NCI-H1694 (cell line): ENCODE results near the gene TRIM41.
"Not testable (repeated sequence)": the region's sequence is repeated elsewhere in the genome, so short reads cannot be mapped to it uniquely, and the experiment has no call there.

Source experiments
- DNase-seq: peaks from one replicate; lab custom pipeline; 2025; lab: John Stamatoyannopoulos, UW

Gene TRIM41

DNA sequence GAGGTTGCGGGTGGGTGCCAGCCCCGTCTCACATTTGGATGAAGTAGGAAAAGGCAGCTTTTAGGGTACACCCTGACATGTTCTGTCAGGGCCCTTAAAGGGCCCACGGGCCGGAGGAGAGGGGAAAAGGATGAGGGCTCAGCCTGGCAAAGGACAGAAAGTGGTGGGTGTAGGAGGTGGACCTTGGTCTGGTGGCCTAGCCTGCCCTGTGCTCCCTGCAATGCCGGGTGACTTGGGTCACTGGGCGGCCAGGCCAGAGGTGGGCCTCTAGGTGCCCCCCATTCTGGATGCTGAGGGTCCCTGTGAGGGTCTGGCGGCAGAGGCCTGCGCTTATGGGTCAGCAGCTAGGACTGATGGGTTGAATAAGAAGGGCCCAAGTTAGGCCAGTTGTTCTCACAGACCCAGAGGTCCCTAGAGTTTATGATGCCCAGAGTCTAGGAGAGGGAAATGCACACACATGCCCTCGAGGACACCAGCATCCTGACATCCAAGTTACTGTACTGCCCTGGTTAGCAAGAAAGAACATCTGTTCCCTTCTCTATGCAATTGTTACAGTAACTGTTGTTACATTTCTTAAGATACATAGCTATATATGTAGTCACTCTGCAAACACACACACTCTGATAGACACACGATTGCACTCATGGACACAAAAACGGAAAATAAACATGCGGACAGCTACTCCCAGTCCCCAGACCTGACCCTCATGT, 30.6 kb upstream of the TRIM41 start:
- DNase-seq = no peak

DNA sequence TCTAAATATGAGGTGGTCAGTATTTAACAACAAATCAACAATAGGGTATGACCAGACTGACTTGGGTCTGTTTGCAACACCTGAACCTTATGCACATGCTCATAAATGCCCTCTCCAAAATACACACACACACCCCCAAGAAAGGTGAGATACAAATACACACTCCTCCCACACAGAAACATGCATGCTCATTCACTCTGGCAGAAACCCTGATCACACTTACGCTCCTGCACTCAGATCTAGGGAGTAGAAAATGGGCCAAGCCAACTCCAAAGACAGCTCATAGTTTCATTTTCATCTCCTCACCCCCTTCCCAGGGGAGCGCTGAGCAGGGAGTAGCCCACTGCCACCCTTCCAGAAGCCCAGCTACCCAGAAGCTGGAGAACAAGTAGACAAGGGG, 29.4 kb upstream of the TRIM41 start:
- no peak for DNase-seq

DNA sequence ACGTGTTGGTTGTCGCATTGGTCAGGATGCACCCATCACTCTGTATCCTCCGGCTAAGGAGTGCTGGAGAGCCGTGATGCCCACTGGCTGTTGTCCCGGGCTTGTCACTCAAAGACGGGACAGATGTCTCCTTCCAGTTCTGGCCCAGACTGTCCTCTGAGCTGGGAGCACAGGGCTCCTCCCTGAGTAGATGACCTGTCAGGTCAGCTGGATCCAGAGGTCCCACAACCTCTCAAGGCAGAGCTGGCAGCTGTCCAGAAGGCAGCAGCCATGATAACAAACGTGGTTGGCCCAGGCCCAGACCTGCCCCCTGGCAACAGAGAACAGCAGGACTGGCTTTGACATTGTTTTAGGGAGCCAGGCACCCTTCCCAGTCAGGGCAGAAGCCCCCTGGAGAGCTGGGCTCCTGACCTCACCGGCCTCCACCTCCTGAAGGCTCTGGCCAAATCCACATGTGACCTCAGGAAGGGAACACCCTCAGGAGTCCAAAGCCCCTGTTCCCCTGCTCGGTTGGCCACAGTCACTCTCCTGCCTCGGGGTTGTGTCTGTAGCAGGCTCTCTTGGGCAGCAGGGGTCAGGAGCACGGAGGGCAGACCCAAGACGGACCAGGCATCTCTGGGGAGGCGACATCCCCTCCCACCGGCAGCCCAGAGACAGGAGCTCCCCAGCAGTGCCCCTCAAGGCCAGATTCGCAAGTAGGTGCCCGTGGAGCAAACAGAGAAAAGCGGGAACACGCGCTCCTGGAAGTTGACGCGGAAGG, 28.4 kb upstream of the TRIM41 start:
- DNase-seq = no peak

DNA sequence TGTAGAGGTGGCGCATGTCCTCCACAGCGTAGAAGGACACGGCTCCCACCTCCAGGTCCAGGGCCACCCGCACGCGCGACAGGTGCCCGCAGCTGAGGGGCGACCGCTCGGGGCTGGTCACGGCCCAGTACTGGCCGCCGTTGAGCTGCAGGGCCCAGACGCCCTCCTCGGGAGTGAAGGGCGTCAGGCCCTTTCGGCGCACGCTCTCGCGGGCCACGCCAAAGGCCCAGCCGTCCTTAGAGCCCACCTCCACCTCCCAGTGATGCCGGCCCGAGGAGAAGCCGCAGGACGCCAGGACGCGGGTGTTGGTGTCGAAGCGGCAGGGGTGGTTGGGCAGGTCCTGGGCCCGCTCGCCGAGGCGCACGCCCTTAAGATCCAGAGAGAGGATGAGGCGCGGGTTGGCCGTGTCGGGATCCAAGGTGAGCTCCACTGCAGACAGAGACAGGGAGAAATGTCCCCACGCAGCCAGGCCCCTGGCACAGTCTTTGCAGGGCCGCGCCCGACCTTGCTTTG, 27.8 kb upstream of the TRIM41 start:
- DNase-seq = no peak

DNA sequence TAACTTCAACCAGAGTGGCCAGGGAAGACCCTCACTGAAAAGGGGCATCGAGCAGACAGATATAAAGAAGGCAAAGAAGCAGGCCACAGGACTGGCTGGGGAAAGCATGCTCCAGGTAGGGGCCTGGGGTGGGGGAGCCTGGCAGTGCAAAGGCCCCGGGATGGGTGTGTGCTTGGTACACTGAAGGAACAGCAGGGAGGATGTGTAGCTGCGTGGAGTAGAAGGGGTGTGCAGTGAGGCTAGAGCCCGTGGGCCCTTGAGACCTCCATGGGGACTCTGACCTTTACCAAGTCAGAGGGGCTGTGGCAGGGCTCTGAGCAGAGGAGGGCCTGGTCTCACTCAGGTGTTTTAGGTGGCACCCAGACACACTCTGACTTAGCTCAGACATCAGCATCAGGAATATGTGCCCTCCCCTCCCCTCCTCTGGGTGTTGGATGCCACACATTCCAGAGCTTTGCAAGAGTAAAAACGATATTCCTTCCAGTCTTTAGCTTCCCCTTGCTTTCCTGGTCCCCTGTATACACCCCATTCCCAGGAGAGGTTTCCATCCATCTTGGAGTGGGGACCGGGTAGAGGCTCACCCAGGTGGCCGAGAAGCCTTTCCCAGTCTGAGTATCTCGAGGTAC, 25.6 kb upstream of the TRIM41 start:
- no peak for DNase-seq

DNA sequence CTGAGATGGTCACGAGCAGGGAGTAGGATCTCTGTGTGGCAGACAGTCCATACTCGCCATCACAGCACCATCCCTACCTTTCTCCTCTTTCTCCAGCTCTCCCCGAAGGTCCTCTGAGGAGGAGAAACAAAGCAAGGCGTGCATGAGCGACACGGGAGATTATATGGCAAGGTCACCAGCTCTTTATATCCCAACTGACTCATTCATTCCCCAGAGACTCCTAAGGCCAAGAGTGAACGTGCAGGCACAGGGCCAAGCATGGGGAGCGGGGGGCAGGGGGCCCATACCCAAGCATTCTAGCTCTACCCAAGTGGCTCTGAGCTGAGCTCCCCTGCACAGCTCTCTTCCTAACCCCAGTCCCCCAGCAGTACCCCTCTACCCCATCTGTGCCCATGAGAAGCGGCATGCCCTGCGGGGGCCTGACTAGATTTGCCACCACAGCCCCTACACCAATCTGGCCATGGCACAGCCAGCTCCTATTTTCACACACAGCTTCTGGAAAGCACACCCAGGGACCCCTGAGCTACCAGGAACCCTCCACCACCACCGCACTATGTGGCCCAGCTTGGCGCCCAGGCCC, 24.9 kb upstream of the TRIM41 start:
- no peak for DNase-seq

DNA sequence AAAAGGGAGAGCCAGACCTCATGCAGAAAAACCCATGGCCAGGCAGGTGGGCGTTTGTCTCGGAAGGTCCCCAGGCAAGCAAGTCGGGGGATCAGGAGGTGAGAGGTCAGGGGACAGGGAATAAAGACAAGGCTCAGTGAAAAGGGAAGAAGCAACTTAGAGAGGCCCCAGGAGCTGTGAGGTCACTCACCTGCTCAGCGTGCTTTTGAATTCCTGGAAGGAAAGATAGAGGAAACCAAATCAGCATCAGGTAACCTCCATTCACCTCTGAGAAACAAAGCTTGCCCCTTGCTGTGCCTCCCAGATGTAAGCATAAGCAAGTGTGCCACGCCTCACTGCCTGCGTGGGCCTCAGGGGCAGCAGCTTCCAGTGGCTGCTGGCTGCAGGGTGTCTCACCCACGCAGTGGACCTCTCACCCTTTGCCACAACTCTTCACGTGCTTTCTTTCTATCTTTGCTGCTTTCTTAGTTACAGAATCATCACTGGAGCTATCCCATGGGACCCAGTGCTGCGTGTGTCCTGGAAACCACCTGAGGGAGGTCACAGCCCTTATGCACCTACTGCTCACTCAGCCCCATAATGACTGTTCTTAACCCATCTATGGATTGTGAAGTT, 24.1 kb upstream of the TRIM41 start:
- no peak for DNase-seq

DNA sequence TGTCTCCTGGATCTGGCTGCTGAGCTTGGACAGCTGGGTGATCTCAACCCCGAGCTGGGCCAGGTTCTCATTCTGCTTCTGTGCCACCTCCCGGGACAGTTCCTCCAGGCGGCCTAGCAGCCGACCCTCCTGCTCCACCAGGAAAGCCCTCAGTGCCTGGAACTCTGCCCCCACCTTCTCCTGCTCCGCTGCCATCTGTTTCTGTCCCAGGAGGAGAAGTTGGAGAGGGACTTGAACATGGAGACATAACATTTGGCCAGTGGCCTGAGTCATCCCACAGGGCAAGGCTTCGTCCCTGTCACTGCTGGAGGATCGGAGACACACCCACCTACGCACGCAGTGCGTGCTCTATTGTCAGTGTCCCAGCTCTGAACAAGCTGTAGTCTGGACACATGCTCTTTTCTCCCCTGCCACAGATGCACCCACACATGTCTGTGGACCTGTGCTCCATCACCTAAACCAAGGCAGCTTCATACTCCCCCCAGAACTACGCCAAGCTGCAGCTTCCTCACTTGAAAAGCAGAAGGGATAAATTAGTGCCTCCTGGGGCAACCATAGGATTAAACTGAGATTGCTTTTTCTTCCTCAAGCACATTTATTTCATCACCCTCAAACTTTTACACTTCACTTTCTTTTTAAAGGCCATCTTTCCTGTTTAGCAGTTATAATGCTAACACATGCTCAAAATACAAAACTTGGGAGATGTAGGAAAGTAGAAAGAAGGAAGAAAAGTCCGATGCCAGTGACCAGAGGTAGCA, 23.0 kb upstream of the TRIM41 start:
- DNase-seq = no peak

DNA sequence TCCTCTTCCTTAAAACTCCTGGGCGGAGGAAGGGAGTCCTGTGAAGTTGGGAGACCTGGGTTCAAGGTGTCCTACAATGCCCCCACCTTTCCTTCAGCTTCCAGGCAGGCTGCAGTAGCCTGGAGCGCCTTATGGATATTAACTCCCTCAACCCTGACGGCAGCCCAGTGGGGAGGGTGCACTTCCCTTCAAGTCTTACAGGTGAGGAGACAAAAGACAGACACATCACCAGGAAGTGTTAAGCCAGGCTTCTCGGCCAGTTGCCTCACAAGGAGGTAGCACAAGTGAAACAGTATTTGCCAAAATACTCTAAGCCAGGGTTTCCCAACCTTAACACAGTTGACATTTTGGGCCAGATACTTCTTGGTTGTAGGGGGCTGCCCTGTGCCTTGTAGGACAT, 22.3 kb upstream of the TRIM41 start:
- DNase-seq = no peak

DNA sequence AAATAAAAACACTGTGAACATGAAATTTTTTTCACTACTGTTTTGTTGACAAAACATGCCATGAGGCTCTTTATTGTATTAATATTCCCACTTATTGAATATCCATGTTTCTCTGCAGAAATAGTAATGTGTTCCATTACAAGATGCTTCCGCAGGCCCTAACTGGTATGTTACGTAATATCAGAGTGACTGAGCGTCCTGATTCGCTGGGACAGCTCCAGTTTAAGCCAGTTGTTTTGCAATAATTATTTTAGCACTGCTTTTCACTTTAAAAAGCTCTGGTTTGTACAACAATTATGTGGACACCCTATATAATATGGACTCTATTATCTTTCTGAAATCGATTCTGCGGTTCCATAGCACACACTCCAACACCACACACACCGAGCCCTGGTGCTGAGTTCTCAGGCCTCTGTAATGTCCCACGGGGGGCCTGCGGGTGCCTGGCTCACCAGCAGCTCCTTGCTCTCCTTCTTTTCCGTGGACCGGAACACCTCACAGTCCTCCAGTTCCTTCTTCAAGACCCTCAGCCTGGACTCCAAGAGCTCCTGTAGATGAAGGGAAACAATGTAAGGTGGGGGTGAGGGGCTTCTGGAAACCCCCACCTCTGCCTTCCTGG, 19.9 kb upstream of the TRIM41 start:
- no peak for DNase-seq

DNA sequence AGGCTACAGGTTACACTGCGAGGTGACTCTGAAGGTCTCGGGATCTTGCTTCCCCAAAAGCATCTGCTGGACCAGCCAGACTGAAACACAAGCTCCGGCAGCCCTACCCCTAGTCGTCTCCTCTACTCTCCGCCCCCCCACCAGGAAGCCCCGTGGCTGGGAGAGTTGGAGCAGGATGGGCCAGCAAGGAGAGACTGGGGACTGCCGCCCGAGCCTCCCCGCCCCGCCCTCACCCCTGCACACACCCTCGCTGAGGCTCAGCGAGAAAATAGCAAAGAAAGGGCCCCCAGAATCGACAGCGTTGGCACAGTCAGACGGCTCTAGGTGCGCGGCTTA, 19.3 kb upstream of the TRIM41 start:
- no peak for DNase-seq

DNA sequence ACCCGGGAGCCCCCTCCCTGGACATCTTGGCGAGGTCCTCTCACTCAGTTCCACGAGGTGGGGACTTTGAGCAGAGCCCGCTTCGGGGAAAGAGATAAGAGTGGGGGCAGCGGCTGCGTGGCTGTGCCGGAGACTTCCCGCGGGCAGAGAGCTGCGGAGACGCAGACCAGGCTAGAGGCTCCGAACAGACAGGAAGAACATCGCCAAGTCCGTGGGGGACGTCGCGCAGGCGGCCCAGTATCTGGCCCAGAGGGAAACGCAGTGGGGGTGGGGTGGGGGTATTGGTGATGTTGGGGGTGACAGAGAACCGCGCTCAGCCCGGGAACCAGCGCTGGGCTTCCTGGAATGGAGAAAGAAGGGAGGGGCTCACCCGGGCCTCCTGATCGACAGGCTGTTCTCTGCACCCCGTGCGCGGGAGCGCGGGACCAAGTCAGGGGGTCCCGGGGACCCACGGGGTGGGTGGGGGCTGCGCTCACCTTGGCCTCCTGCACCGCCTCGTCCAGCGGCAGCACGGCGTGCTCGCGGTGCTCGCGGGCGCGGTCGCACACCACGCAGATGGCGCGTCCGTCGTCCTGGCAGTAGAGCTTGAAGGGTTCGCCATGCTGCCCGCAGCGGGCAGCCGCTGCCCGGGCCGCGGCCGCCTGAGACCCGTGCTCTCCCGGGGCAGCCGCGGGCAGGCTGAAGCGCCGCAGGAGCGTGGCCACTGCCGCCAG, 18.8 kb upstream of the TRIM41 start:
- DNase-seq = no peak

DNA sequence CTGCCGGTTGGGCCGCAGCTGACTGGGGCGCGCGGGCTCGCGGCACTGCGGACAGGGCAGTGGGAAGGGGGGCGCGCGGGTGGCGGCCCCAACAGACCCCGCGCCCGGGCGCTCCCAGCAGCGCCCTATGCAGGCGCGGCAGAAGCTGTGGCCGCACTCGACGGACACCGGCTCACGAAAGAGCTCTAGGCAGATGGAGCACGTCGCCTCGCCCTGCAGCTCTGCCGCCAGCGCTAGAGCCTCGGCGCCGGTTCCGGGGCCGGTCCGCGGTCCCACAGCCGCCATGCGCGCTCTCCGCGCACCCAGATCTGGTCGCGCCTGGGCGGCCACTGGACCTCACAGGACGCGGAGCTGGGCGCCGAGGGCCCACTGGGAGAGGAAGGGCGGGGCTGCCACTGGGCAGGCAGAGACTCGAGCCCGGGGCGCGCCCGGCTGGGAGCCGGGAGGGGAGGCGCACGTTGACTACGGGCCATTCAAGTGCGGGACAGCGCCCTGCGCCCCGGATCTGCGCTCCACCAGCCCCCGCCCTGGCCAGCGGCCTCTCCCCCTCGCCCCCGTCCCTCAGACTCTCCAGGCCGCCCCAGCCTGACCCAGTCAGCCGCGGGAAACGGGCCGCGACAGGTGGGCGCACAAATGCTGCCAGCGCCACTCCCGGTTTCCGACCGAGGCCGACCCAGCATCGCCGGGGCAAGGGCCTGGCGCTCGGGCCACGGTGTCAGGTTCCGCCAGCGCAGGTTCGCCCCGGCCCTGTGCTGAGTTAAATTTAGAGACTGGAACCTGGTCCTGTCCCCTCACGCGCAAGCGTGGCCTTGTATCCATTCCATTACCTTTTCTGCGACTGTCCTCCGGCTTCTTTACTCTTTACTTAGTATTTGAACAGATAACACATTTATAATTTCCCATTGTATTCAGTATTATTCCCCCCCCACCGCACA, 18.0 kb upstream of the TRIM41 start, which contains the start of gene TRIM7:
TSS of gene TRIM7 (minus strand) at position 371 of the 935 bp plus-strand sequence. CDS start at position 285, 86 bp downstream.
- no peak for DNase-seq

DNA sequence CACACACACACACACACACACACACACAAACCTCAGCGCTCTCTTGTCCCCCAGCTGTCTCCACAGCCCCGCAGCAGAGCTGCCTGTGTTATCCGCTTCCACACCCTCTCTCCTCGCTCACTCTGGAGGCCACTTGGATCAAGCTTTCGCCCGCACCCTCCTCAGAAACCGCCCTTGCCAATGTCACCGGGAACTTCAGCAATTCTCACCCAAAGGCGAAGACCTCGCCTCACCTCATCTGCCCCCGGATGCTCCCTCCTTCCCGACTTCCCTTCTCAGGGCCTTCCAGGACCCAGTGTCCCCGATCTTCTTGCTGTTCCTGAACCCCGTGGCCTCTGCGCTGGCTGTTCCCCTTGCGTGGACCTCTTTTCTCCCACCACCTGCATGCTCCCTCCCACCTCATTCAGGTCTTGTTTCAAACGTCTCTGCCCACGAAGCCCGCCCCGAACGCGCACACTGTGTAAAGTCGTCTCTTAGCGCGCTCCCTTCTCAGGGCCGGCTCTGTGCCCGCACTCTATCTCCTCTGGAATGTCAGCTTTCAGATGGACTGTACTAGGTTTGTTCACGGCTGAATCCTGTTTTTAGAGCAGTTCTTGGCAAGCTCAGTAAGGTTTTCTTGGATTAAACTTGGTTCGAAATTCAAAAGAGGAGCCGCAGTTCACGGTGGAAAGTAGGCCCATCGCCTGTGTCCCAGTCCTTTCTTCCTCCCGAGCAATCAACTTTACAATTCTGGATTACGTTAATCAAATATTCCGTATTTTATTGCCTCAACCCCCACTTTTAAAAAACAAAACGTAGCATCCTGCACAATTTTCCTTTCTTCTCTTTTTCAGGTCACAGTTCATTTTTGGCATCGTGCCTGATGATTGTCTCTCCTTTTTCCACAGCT, 17.1 kb upstream of the TRIM41 start:
- DNase-seq = no peak

DNA sequence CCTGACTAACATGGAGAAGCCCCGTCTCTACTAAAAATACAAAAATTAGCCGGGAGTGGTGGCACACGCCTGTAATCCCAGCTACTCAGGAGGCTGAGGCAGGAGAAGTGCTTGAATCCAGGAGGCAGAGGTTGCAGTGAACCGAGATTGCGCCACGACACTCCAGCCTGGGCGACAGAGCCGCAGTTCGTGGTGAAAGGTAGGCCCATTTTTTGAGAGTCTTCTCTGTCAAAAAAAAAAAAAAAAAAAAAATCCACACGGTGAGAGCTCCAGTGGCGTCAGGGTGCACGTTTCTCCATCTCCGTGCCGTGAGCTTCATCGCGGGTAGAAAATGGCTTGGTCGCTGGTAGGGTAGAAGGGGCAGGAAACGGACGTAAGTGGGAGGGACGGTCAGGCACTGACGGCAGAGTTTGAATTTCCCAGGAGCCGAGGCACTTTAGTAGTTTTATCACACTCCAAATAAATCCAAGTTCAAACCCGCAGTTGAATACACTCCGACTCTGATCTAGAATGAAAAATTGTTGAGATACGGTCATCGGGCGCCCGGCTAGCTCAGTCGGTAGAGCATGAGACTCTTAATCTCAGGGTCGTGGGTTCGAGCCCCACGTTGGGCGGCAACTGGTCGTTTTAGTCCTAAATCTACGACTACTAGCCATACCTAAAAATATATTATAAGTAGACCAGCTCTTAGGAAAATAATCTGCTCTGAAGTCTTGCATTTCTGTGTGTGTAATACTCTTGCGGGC, 15.7 kb upstream of the TRIM41 start:
- DNase-seq = no peak

DNA sequence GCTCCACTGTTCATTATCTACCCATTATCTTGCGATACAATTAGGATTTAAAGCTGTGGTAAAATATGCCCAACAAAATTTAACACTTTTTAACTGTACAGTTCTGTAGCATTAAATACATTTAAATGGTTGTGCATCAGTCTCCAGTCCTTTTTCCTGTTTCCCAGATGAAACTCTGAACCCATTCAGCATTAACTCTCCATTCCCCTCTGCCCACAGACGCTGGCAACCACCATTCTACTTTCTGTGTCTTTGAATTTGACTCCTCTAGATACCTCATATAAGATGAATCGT, 15.2 kb upstream of the TRIM41 start:
- DNase-seq = no peak

DNA sequence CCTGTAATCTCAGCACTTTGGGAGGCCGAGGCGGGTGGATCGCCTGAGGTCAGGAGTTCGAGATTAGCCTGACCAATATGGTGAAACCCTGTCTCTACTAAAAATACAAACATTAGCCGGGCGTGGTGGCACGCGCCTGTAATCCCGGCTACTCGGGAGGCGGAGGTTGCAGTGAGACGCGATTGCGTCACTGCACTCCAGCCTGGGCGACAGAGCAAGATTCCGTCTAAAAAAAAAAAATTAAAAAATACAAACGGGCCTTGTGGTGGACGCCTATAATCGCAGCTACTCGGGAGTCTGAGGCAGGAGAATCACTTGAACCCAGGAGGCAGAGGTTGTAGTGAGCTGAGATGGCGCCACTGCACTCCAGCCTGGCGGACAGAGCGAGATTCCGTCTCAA, 14.1 kb upstream of the TRIM41 start:
- DNase-seq = not testable (repeated sequence)

DNA sequence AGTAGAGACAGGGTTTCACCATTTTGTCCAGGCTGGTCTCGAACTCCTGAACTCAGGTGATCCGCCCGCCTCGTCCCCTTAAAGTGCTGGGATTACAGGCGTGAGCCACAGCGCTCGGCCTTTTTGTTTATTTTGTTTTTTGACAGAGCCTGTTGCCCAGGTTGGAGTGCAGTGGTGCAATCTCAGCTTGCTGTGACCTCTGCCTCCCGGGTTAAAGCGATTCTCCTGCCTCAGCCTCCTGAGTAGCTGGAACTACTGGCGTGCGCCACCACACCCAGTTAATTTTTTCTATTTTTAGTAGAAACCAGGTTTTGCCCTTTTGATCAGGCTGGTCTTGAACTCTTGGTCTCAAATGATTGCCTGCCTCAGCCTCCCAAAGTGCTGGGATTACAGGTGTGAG, 12.9 kb upstream of the TRIM41 start:
- DNase-seq = not testable (repeated sequence)
